HL-60/S4 treated with retinoic acid at 250 ng/mL for 4 days and 3 days (cell line): Measurements from ENCODE around the gene USP15.

Source experiments
- in situ Hi-C: fragments of 300-500 bp; cut with MboI; formaldehyde crosslinking; loops from 2 replicates; pipeline ENCODE4 v1.7.0; 2022; ENCODE audit warnings: low sequenced_read_pairs

The USP15 gene

GRCh38 chr12:62256408-62257096 is 3.7 kb upstream of the USP15 start:
- in situ Hi-C loops, result no loop called here

- in situ Hi-C loops, result no loop called here
Observed at GRCh38 chr12:62258231-62258630, 2.0 kb upstream of the USP15 start.

DNA sequence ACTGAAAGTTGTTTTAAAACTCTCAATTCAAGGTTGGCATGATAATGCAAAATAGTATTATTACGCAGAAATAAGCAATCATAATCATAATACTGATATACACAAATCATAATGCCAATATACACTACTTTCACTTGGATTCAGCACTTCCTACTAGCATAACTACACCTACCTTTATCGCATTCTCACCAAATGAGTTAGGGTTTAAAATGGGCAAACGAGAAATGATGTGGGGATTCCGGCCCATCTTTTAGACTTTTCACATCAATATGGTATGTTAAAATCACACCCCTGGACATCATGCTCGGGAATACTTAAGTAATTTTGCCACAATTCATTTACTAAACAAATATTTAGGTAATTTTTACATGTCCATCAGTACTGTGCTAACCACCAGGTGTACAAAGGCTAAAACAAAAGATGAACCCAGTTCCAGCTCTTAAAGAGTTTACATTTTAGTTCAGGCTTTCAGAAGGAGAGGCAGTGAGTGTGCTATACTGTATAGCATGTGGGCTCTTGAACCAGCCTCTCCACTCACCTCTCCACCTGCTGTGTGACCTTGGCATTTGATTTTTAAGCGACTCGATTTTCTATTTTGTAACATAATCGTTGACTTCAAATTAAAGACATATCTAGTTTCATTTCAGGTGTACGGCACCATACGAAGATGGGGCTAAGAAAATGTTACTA is 1.1 kb upstream of the USP15 start:
- in situ Hi-C loops, result no loop called here

DNA sequence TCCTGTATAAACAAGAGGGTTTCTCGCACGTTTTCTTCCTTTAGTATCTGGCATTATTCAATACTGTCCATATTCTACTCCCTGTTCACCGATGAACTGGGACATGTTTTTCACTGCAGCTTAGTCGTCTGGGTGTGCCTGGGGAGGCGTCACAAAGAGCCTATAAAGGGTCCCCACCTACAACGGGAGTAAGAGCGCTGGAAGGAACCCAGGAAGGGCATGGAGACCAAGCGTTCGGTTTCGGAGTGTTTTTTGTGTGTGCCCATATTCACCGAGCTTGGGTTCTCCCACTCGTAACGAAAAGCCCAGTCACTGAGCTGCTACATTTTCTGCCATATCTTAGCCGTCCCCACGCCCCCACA is 592 bp upstream of the USP15 start:
- in situ Hi-C loops, result no loop called here

DNA sequence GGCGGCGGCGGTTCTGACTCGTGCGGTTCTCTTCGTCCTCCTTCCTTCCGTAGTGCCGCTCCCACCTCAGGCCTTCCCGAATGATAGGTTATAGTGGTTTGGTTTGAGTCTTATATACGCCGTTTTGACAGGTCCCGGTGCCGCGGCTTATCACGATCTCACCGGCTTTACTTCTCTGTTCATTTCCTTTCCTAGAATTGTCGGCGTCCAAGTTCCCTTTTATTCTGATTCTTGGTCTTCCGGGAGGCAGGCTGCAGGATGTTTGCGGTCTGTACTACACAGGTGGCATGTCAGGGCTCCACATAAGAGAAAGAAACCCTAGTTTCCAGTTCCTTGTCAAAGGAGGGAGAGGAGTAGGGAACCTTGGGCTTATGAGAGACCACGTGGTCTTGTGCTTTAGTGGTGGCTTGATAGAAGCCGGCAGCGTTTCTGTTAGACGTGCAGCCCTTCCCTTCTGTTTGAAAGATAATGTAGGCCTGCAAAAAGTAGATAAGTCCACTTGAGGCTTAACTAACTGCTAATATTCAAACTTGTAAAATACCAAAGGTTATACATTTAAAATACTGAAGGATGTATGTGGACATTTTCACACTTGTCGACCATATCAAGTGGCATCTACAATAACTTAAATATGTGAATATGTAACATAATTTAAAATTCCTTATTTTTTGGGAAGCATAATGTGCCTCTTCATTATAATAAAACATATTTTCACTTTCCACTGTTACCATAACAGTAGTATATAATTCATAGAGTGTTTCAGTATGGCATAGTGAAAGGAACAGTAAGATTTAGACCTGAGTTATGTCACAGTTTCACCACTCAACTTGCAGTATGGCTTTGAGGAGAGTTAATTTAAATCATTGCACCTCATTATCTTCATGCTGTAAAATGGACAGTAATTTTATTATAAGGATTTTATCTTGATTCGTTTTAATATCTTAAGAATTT is 804 bp downstream of the USP15 start:
- in situ Hi-C loops, result no loop called here

DNA sequence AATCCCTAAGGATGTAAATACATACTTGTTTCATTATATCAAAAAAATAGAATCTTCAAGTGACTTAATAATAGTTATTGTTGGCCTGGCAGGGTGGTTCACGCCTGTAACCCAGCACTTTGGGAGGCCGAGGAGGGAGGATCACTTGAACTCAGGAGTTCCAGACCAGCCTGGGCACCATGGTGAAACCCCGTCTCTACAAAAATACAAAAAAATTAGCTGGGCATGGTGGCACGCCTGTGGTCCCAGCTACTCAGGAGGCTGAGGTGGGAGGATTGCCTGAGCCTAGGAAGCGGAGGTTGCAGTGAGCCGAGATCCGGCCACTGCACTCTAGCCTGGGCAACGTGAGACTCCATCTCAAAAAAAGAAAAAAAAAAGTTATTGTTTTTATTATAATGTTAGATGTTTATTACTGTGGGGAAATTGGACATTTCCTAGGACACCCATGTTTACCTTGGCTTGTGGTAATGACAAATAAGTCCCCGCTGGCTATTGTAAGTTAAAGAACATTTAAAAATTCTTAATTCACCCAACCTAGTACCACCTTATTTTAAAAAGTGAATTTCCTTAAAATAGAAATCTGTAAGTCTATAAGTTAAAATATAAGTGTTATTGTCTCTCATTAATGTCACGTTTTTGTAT is 1.8 kb downstream of the USP15 start:
- in situ Hi-C loops, result no loop called here

- in situ Hi-C loops, result no loop called here
Observed at GRCh38 chr12:62263232-62263631, 3.0 kb downstream of the USP15 start.

GRCh38 chr12:62263966-62264365 is 3.8 kb downstream of the USP15 start:
- in situ Hi-C loops, result no loop called here

DNA sequence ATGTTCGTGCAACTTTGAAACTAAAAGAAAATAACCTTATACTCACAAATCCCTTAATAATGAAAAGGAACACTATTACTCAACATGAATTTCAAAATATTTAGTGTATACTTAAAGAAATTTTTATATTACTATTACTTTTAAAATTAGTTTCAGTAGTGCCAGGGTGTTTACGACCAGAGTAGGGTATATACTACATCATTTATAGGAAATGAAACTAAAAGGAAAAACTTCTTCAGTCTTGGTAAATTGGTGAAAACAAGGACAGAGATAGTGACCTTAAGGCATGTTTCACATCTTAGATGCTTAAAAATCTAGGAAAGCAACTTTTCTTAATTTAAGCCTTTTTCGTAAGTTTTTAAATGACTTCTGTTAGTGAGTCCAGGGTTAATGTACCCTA is 4.5 kb downstream of the USP15 start:
- in situ Hi-C loops, result no loop called here

DNA sequence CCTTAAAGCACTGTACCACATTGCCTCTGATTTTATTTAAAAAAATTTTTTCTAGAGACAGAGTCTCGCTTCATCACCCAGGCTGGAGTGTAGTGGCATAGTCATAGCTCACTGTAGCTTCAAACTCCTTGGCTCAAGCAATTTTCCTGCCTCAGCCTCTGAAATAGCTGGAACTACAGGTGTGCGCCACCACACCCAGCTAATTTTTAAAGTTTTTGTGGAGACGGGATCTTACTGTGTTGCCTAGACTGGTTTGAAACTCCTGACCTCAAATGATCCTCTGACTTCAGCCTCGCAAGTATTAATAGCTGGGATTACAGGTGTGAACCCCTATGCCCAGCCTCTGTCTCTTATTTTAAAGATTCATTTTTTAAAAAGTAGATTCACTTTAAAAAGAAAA is 5.3 kb downstream of the USP15 start:
- in situ Hi-C loops, result no loop called here

GRCh38 chr12:62267026-62267425 is 6.8 kb downstream of the USP15 start:
- in situ Hi-C loops, result no loop called here

DNA sequence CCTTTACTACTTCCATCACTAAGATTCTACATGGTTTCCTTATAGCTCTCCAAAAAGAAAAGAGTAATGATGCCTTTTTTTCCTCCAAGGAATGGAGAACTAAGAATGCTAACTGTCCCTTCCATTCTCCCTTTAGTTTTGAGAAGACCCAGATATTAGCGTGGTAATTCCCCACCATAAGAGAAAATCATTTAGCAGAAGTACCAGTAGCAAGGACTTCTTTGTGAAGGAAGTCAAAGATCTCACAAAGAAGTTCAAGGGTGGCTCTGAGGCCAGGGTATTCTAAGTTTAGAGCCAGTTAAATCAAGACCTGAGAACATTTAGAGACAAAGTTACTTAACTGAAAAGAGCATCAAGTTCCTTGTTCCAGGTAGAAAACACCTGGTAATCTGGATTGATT is 7.3 kb downstream of the USP15 start:
- in situ Hi-C loops, result no loop called here

- in situ Hi-C loops, result no loop called here
Observed at GRCh38 chr12:62268956-62269355, 8.8 kb downstream of the USP15 start.

- in situ Hi-C loops, result no loop called here
Observed at GRCh38 chr12:62269464-62270228, 9.4 kb downstream of the USP15 start.

GRCh38 chr12:62270384-62270783 is 10.2 kb downstream of the USP15 start:
- in situ Hi-C loops, result no loop called here

GRCh38 chr12:62270872-62271271 is 10.7 kb downstream of the USP15 start:
- in situ Hi-C loops, result no loop called here

DNA sequence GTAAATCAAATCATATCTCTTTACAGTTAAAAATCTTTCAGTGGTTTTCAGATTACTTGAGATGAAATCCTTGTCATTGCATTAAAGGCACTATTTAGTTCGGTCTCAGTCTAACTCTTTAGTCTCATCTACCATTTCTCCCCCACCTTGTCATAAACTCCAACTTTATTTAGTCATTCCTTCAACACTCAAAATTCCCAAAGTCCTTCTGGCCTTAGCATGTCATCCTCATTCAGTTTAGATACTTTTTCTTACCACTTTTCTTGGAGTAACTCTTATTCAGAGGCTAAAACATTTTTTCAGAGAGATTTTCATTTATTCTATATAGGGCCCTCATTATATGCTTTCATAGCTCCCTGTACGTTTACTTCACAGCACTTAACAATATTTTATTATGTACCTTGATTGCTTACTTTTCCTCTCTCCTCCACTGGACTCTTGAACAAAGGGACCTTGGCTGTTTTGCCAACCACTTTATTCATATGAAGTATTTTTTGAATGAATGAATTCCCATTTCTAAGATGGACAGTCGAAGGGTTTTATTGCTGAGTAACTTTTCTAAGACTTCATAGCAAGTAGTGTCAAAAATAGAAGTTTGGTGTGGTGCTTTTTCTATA is 12.8 kb downstream of the USP15 start:
- in situ Hi-C loops, result no loop called here

GRCh38 chr12:62273724-62274380 is 13.6 kb downstream of the USP15 start:
- in situ Hi-C loops, result no loop called here

DNA sequence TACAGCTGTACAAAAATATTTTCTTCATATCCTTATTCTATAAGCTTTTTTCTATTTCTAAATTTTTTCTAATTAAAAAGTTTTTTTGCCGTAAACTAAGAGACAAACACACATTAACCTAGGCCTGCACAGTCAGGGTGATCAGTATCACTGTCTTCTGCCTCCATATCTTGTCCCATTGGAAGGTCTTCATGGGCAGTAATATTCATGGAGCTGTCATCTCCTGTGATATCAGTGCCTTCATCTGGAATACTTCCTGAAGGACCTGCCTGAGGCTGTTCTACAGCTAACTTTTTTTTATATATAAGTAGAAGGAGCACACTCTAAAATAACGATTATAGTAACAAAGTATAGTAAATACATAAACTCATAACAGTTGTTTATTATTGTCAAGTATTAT is 17.8 kb downstream of the USP15 start:
- in situ Hi-C loops, result no loop called here

- in situ Hi-C loops, result no loop called here
Observed at GRCh38 chr12:62279058-62279457, 18.9 kb downstream of the USP15 start.
